Measurements from ENCODE around the gene SNAPC2. TPM values are rescaled to one million over a fixed set of nuclear protein-coding genes. Genes with fewer than 3 reads are reported as not detected.

The SNAPC2 gene
- total RNA-seq (2022; extraction: Qiagen RNA extraction; ENCODE audit: low read depth): 16.6 to 29.5 TPM (median 28.4 TPM) in 5 replicates

GRCh38 chr19:7919610-7920518 lies at the start of gene SNAPC2:
Gene SNAPC2 (plus strand): TSS chr19:7920338. CDS start chr19:7920367, 29 bp downstream.

GRCh38 chr19:7874076-7874896 lies 45.9 kb upstream of the SNAPC2 start, which contains the start of gene PRR36:
Gene PRR36 (minus strand): TSS chr19:7874390. CDS start chr19:7873689, 701 bp downstream.

GRCh38 chr19:7888145-7888825 lies 31.9 kb upstream of the SNAPC2 start, which contains the start of gene LRRC8E:
Gene LRRC8E (plus strand): TSS chr19:7888510. CDS start chr19:7895604, 7,094 bp downstream.

GRCh38 chr19:7903244-7904073 lies 16.7 kb upstream of the SNAPC2 start, which contains the start of gene MAP2K7:
Gene MAP2K7 (plus strand): TSS chr19:7903877. CDS start chr19:7903945, 68 bp downstream.

GRCh38 chr19:7914598-7915045 lies 5.5 kb upstream of the SNAPC2 start, which contains the start of gene TGFBR3L:
Gene TGFBR3L (plus strand): TSS chr19:7914830.

GRCh38 chr19:7926021-7926726 lies 6.0 kb downstream of the SNAPC2 start, which contains the start of gene CTXN1:
Gene CTXN1 (minus strand): TSS chr19:7926135. CDS start chr19:7925538, 597 bp downstream.

GRCh38 chr19:7943444-7944176 lies 23.5 kb downstream of the SNAPC2 start, which contains the start of gene TIMM44:
Gene TIMM44 (minus strand): TSS chr19:7943666. CDS start chr19:7943651, 15 bp downstream.

Other genes starting within 250 kb of the SNAPC2 start
- gene MCEMP1, start 243.2 kb upstream of the SNAPC2 start, total RNA-seq (2022; extraction: Qiagen RNA extraction; ENCODE audit: low read depth): not detected in 5 replicates
- 43.1 to 110 TPM (median 100 TPM) in 5 replicates for gene TRAPPC5, start 239.5 kb upstream of the SNAPC2 start, total RNA-seq (2022; extraction: Qiagen RNA extraction; ENCODE audit: low read depth)
- gene FCER2, start 218.2 kb upstream of the SNAPC2 start, total RNA-seq (2022; extraction: Qiagen RNA extraction; ENCODE audit: low read depth): not detected in 5 replicates
- not detected in 5 replicates for gene CLEC4G, start 188.2 kb upstream of the SNAPC2 start, total RNA-seq (2022; extraction: Qiagen RNA extraction; ENCODE audit: low read depth)
- not detected in 5 replicates for gene CD209, start 172.8 kb upstream of the SNAPC2 start, total RNA-seq (2022; extraction: Qiagen RNA extraction; ENCODE audit: low read depth)
- not detected in 5 replicates for gene CLEC4M, start 157.1 kb upstream of the SNAPC2 start, total RNA-seq (2022; extraction: Qiagen RNA extraction; ENCODE audit: low read depth)
- gene EVI5L, start 90.1 kb upstream of the SNAPC2 start, total RNA-seq (2022; extraction: Qiagen RNA extraction; ENCODE audit: low read depth): 1.0 to 2.1 TPM (median 2.0 TPM) in 5 replicates
- gene PRR36, start 45.9 kb upstream of the SNAPC2 start, total RNA-seq (2022; extraction: Qiagen RNA extraction; ENCODE audit: low read depth): 0.17 to 0.59 TPM (median 0.28 TPM) in 5 replicates
- 4.3 to 6.2 TPM (median 5.6 TPM) in 5 replicates for gene LRRC8E, start 31.8 kb upstream of the SNAPC2 start, total RNA-seq (2022; extraction: Qiagen RNA extraction; ENCODE audit: low read depth)
- gene MAP2K7, start 16.5 kb upstream of the SNAPC2 start, total RNA-seq (2022; extraction: Qiagen RNA extraction; ENCODE audit: low read depth): 8.7 to 17.7 TPM (median 16.0 TPM) in 5 replicates
- gene TGFBR3L, start 5.5 kb upstream of the SNAPC2 start, total RNA-seq (2022; extraction: Qiagen RNA extraction; ENCODE audit: low read depth): 1.4 to 2.8 TPM (median 2.2 TPM) in 4 of 5 replicates, not detected in the other
- gene CTXN1, start 5.8 kb downstream of the SNAPC2 start, total RNA-seq (2022; extraction: Qiagen RNA extraction; ENCODE audit: low read depth): 6.0 to 28.0 TPM (median 24.6 TPM) in 5 replicates
- 27.8 to 34.5 TPM (median 30.3 TPM) in 5 replicates for gene TIMM44, start 23.3 kb downstream of the SNAPC2 start, total RNA-seq (2022; extraction: Qiagen RNA extraction; ENCODE audit: low read depth)
- gene ELAVL1, start 85.3 kb downstream of the SNAPC2 start, total RNA-seq (2022; extraction: Qiagen RNA extraction; ENCODE audit: low read depth): 60.2 to 70.8 TPM (median 66.7 TPM) in 5 replicates
- not detected in 5 replicates for gene CCL25, start 132.4 kb downstream of the SNAPC2 start, total RNA-seq (2022; extraction: Qiagen RNA extraction; ENCODE audit: low read depth)
- not detected in 5 replicates for gene FBN3, start 229.3 kb downstream of the SNAPC2 start, total RNA-seq (2022; extraction: Qiagen RNA extraction; ENCODE audit: low read depth)